Lung (tissue), 12 donors: ENCODE measurements around the gene RTN4R. TPM values are rescaled to one million over a fixed set of nuclear protein-coding genes. Genes with fewer than 3 reads are reported as not detected.
"Not testable (repeated sequence)": the region's sequence is repeated elsewhere in the genome, so short reads cannot be mapped to it uniquely, and the experiment has no call there.

Experiments
- ATAC-seq: fragments of 200-7000 bp; cut with Tn5 transposase; one replicate; pipeline ENCODE4 v1.9.1; 2020; ENCODE audit warnings: moderate number of reproducible peaks; ENCODE audit not compliant: insufficient read depth, low FRiP score
- DNase-seq, 3 donors: peaks; one replicate each; pipeline ENCODE4 v3.0.0-alpha.2; 2013 to 2017
- H3K27ac ChIP-seq, 2 donors: one replicate each; pipeline ENCODE4 v1.5.1; 2013; ENCODE audit warnings: mild to moderate bottlenecking in 2 of 2, moderate library complexity in 2 of 2, control low read depth in 1 of 2, inconsistent platforms in 1 of 2, low read depth in 1 of 2, low read length in 1 of 2
- H3K27me3 ChIP-seq, 3 donors: one replicate each; pipeline ENCODE4 v1.5.1; 2013; ENCODE audit warnings: low read length in 2 of 3; ENCODE audit not compliant: control insufficient read depth in 3 of 3, insufficient read depth in 3 of 3
- H3K36me3 ChIP-seq, 4 donors: one replicate each; pipeline ENCODE4 v1.5.1; 2013; ENCODE audit warnings: low read length in 4 of 4, mild to moderate bottlenecking in 1 of 4, moderate library complexity in 1 of 4; ENCODE audit not compliant: control insufficient read depth in 4 of 4, insufficient read depth in 4 of 4
- H3K4me1 ChIP-seq, 5 donors: one replicate each; pipeline ENCODE4 v1.5.1; 2013; ENCODE audit warnings: low read length in 5 of 5, mild to moderate bottlenecking in 2 of 5, moderate library complexity in 1 of 5; ENCODE audit not compliant: control insufficient read depth in 5 of 5, insufficient read depth in 5 of 5
- H3K4me3 ChIP-seq: one replicate; pipeline ENCODE4 v1.5.1; 2013; ENCODE audit warnings: mild to moderate bottlenecking, control low read depth, moderate library complexity
- H3K9ac ChIP-seq, 2 donors: one replicate each; pipeline ENCODE4 v1.5.1; 2013; ENCODE audit warnings: low read length in 2 of 2, control low read depth in 1 of 2; ENCODE audit not compliant: insufficient read depth in 1 of 2
- H3K9me3 ChIP-seq, 4 donors: one replicate each; pipeline ENCODE4 v1.5.1; 2013; ENCODE audit warnings: low read length in 3 of 4, mild to moderate bottlenecking in 1 of 4, moderate library complexity in 1 of 4; ENCODE audit not compliant: control insufficient read depth in 4 of 4, insufficient read depth in 3 of 4
- CTCF ChIP-seq: IDR thresholded peaks from 2 replicates; pipeline ENCODE4 v1.5.1; 2012; ENCODE audit warnings: mild to moderate bottlenecking; ENCODE audit errors: control extremely low read depth, extremely low read depth
- WGBS, 2 donors: extraction: QIAGEN DNeasy Blood & Tissue Kit; methylation state at CpG; one replicate each; pipeline ENCODE4 v1.1.7; 2013; 5-methylcytosine and 5-hydroxymethylcytosine counted together
- polyA plus RNA-seq, 2 donors: library from polyadenylated mRNA; stranded (reverse); fragments of 200-250 nt; gene quantifications; one replicate each; pipeline ENCODE4 v1.2.1, GENCODE V29; 2013
- total RNA-seq, 2 donors: library from RNA; depleted of rRNA in 1 of 2; stranded (reverse); fragments of >200 nt in 1 of 2; gene quantifications; one replicate each; pipeline ENCODE4 v1.2.1, GENCODE V29; 2014 to 2021
- donor health status: control.
- donor health status: control.
- donor health status: Bipolar disorder and iron deficiency.
- donor health status: healthy.
- donor health status: DM: yes; HTN: yes; CAD: no.

RTN4R gene
- total and polyA plus RNA-seq, 4 donors, result 2.6 to 7.8 (median 4.3) TPM

DNA sequence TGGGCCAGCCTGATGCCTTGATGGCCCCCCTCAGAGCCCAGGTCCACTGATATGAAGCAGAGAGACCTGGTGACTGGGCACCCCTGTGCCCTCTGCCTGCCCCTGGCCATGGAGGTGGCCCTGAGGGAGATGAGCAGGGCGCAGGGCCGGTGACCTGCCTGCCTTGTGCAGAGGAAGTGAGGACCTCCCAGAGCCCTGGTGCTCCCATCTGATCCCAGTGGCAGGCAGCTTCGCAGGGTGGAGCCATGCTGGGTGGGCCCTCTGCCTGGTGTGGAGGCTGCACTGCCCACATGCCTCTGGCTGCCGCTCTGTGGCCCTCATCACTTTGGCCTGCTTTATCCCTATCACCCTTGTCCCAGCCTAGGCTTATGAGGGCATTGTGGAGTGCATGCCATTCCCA is 1.1 kb upstream of the RTN4R start:
- not testable (repeated sequence) for H3K27ac ChIP-seq, DNase-seq, H3K9ac ChIP-seq, H3K9me3 ChIP-seq, H3K36me3 ChIP-seq, ATAC-seq, H3K4me3 ChIP-seq, H3K27me3 ChIP-seq
- 94 to 98% methylated on average over 4 of the region's 4 CpGs for WGBS, 2 donors
- H3K4me1 ChIP-seq, result peaks cover 0 to 11% (median 0%) of the 10 kb centered on the region in 5 donors

DNA sequence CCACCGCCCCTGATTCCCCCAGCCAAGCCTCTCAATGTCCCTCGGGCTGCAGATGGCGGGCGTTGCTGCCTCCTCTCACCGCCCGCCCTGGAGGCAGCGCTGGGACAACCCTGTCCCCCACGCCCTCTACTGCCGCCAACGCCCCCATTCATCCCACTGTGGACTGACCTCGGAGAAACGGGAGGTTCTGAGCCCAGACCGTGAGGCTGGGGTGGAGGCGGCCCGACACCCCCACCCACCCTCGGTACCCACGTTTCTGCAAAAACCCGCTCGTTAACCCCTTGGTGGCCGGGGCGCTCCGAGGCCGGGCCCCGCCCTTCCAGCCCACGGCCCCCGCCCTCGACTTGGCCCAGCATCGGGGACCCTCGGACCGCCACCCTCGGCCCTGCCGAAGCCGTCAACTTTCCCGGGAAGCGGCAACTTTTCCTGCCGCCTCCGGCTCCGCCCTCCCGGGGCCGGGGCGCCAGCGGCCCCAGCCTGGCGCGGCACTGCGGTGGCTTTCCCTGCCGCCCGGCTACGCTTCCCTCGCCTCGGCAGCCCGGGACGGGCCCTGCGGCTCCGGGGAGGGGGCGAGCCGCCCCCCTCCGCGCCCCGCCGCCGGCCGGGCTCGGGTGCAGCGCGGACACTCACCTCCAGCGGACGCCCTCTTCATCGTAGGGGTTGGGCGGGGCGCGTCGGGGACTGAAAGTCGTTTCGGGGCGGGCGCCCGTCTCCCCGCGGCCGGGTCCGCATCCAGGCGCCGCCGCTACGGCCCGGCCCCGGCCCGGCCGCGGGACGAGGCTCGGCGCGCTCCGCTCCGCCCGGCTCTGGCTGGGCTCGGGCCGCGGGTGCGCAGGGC is 458 bp downstream of the RTN4R start:
- Histone ChIP-seq H3K27me3 (no peaks in the 10 kb centered on the region), H3K27ac (no peak overlapping the region), H3K9ac (no peak overlapping the region), H3K4me3 (peak overlapping the region; percentile 29), H3K9me3 (no peaks in the 10 kb centered on the region), H3K36me3 (no peaks in the 10 kb centered on the region), H3K4me1 (peaks cover 0 to 10% (median 0%) of the 10 kb centered on the region in 5 donors)
- ATAC-seq (no peak), DNase-seq (no peak)
- TF ChIP-seq CTCF, result no peak
- 1 to 2% methylated on average over 51 to 101 of the region's 101 CpGs for WGBS, 2 donors

DNA sequence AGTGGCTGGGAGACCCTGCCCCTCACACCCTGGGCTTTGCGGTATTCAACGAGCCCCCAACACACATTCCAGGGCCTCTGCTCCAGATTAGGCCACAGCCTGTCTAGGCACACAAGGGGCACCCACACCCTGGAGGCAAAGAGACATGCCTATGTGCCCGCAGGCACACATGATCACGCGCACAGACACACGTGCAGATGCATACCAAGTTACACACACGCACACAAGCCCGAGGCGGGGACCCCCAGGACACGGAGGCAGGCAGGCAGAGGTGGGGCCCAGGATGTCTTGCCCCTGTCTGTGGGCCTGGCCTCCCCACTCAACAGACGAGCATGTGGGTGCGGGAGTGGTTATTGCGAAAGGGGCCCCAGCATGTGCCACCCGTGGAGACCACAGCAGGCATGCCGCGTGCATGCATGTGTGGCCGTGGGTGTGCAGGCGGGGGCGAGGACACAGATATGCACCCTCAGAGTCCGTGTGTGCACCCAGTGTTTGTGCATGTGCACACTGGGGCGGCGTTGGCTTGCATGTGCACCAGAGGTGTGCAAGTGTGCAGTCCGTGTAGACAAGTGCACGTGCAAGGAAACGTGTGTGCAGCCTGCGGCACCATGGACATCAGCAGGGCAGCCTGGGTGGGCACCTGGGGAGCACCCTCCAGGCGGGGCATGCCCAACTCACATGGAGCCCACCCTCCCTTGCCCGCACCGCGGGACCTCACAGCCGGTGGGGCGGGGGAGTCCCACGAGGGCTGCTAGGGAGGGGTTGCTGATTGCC is 1.3 kb downstream of the RTN4R start:
- not testable (repeated sequence) for DNase-seq, H3K9ac ChIP-seq, H3K4me3 ChIP-seq, H3K9me3 ChIP-seq, H3K27me3 ChIP-seq, ATAC-seq, H3K27ac ChIP-seq, H3K36me3 ChIP-seq
- H3K4me1 ChIP-seq, result peaks cover 0 to 10% (median 0%) of the 10 kb centered on the region in 5 donors
- WGBS, 2 donors, result 57 to 68% methylated on average over 33 of the region's 33 CpGs

GRCh38 chr22:20265772-20266666 is 2.1 kb downstream of the RTN4R start:
- 95 to 96% methylated on average over 14 to 15 of the region's 15 CpGs for WGBS, 2 donors
- H3K9me3 ChIP-seq, DNase-seq, H3K9ac ChIP-seq, H3K27me3 ChIP-seq, H3K4me3 ChIP-seq, H3K36me3 ChIP-seq, ATAC-seq, H3K27ac ChIP-seq: not testable (repeated sequence)
- H3K4me1 ChIP-seq, result peaks cover 0 to 10% (median 0%) of the 10 kb centered on the region in 5 donors
